Activated CD8-positive, alpha-beta T cell treated with anti-CD3 and anti-CD28 coated beads for 36 hours (primary cell): ENCODE measurements around the gene ANKLE1. TPM values are rescaled to one million over a fixed set of nuclear protein-coding genes. Genes with fewer than 3 reads are reported as not detected.

Experiments
- ATAC-seq: fragments of 200-7000 bp; cut with Tn5 transposase; one replicate; pipeline ENCODE4 v1.10.0; 2021; ENCODE audit warnings: mild to moderate bottlenecking, moderate library complexity
- CTCF ChIA-PET: fragments of 350-600 bp; sonication (Branson Sonifier 250); formaldehyde crosslinking; loops from one replicate; lab custom pipeline; 2021; ENCODE audit warnings: antibody characterized with exemption; lab: Charles Lee
- POLR2A ChIA-PET: fragments of 350-600 bp; sonication (Branson Sonifier 250); formaldehyde crosslinking; loops from one replicate; lab custom pipeline; 2021; ENCODE audit warnings: antibody characterized with exemption; lab: Charles Lee
- DNase-seq: peaks from one replicate; pipeline ENCODE4 v3.0.0-alpha.2; 2020
- H3K27ac Mint-ChIP-seq: one replicate; pipeline ENCODE4 v1.8.0; 2021; ENCODE audit warnings: mild to moderate bottlenecking, mixed read lengths
- H3K27me3 Mint-ChIP-seq: one replicate; pipeline ENCODE4 v1.8.0; 2021; ENCODE audit warnings: mixed read lengths
- H3K36me3 Mint-ChIP-seq: one replicate; pipeline ENCODE4 v1.8.0; 2021; ENCODE audit warnings: low read depth, mixed read lengths
- H3K4me1 Mint-ChIP-seq: one replicate; pipeline ENCODE4 v1.8.0; 2021; ENCODE audit warnings: low read depth, mixed read lengths
- H3K4me3 Mint-ChIP-seq: one replicate; pipeline ENCODE4 v1.8.0; 2021; ENCODE audit warnings: mild to moderate bottlenecking, moderate library complexity, mixed read lengths
- H3K9me3 Mint-ChIP-seq: one replicate; pipeline ENCODE4 v1.8.0; 2021; ENCODE audit warnings: mixed read lengths
- intact Hi-C: fragments of 100-400 bp; cut with micrococcal nuclease; formaldehyde crosslinking; loops from one replicate; pipeline ENCODE4 v1.10.0; 2022
- total RNA-seq, 2 experiments: library from RNA; stranded (reverse); gene quantifications; one replicate each; pipeline ENCODE4 v1.2.3, GENCODE V29; 2021
- TF ChIP-seq, protein P1 (sequence below): fragments of 200-600 bp; IDR thresholded peaks from one replicate; pipeline ENCODE4 v1.8.0; 2022; ENCODE audit warnings: antibody characterized with exemption, mild to moderate bottlenecking

ANKLE1 gene, protein sequence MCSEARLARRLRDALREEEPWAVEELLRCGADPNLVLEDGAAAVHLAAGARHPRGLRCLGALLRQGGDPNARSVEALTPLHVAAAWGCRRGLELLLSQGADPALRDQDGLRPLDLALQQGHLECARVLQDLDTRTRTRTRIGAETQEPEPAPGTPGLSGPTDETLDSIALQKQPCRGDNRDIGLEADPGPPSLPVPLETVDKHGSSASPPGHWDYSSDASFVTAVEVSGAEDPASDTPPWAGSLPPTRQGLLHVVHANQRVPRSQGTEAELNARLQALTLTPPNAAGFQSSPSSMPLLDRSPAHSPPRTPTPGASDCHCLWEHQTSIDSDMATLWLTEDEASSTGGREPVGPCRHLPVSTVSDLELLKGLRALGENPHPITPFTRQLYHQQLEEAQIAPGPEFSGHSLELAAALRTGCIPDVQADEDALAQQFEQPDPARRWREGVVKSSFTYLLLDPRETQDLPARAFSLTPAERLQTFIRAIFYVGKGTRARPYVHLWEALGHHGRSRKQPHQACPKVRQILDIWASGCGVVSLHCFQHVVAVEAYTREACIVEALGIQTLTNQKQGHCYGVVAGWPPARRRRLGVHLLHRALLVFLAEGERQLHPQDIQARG
- 10 to 100 TPM; 15.9 to 18.4 TPM for total RNA-seq

DNA sequence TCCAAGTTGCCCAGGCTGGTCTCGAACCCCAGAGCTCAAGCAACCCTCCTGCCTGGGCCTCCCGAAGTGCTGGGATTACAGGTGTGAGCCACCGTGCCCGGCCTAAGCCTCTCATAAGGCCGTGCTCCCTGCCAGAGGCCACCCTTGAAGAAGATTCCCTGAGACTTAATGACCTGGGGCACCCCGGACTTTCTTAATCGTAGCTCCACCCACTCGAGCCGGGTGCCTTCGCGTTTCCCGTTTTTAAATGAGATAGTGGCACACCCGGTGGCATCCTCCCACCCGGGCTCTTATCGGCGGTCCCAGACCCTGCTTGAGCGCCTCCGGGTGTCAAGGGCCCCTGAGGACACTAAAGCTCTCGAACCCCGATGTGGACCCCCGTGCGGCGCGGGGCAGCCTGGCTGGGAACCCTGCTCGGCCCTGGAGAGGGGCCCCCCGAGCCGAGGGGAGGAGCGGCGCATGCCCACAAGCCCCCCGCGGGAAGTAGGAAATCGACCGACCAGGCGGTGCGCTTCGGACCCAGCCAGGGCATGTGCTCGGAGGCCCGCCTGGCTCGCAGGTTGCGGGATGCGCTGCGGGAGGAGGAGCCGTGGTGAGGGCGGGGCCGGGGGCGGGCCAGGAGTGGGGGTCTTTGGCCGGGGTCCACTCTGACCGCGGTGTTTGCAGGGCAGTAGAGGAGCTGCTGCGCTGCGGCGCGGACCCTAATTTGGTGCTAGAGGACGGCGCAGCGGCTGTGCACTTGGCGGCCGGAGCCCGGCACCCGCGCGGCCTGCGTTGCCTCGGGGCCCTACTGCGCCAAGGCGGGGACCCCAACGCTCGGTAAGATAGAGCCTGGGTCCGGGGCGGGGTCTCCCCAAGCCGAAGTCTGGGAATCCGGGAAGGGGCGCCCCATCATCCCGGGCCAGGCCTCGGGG, at the start of gene ANKLE1:
Gene ANKLE1 (plus strand): TSS at position 511 of the 914 bp plus-strand sequence. CDS start 20 bp downstream, at position 531.
- peaks cover 6% of the 10 kb centered on the region for H3K4me1 Mint-ChIP-seq
- H3K9me3 Mint-ChIP-seq: no peaks in the 10 kb centered on the region
- H3K27ac Mint-ChIP-seq: peak within 1 kb of the TSS; percentile 81
- ChIA-PET CTCF (interaction anchor here (0.8 to 4.2 kb wide), 15 partner anchors 10 to 512 kb away, joined by 3 to 46 read pairs (median 6); partner anchors contain the start of genes ABHD8, BABAM1, MRPL34 and USE1), POLR2A (interaction anchor here (0.6 to 5.6 kb wide), 12 partner anchors 11 to 245 kb away, joined by 3 to 41 read pairs (median 4); partner anchors contain the start of genes BABAM1, DDA1, USE1 and USHBP1)
- peak; percentile 60 for ATAC-seq
- intact Hi-C loops: no loop called here
- no peaks in the 10 kb centered on the region for H3K27me3 Mint-ChIP-seq
- peak; percentile 69 for DNase-seq
- TF ChIP-seq, protein P1, sequence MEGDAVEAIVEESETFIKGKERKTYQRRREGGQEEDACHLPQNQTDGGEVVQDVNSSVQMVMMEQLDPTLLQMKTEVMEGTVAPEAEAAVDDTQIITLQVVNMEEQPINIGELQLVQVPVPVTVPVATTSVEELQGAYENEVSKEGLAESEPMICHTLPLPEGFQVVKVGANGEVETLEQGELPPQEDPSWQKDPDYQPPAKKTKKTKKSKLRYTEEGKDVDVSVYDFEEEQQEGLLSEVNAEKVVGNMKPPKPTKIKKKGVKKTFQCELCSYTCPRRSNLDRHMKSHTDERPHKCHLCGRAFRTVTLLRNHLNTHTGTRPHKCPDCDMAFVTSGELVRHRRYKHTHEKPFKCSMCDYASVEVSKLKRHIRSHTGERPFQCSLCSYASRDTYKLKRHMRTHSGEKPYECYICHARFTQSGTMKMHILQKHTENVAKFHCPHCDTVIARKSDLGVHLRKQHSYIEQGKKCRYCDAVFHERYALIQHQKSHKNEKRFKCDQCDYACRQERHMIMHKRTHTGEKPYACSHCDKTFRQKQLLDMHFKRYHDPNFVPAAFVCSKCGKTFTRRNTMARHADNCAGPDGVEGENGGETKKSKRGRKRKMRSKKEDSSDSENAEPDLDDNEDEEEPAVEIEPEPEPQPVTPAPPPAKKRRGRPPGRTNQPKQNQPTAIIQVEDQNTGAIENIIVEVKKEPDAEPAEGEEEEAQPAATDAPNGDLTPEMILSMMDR: no peak
- H3K36me3 Mint-ChIP-seq: peaks cover 28% of the 10 kb centered on the region
- peak within 1 kb of the TSS; percentile 86 for H3K4me3 Mint-ChIP-seq

DNA sequence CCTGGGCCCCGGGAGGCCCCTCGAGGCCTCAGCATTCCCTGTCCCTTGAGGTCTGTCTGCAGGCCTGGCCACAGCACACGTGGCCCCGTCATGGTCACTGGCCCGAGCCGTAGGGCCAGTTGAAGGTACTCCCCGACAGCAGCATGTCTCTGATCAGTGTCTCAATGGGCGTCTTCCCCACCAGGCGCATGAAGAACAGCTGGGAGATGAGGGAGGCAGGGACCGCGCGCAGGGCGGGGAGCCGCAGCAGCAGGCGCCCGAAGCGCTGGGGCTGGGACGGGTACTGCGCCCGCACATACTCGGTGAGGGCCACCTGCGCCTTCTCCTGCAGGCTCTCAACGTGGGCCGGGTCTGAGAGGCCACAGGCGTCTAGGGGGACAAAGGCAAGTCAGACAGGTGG, 49.4 kb upstream of the ANKLE1 start:
- Mint-ChIP-seq H3K27me3 (no peaks in the 10 kb centered on the region), H3K9me3 (no peaks in the 10 kb centered on the region)
- no peak for ATAC-seq

DNA sequence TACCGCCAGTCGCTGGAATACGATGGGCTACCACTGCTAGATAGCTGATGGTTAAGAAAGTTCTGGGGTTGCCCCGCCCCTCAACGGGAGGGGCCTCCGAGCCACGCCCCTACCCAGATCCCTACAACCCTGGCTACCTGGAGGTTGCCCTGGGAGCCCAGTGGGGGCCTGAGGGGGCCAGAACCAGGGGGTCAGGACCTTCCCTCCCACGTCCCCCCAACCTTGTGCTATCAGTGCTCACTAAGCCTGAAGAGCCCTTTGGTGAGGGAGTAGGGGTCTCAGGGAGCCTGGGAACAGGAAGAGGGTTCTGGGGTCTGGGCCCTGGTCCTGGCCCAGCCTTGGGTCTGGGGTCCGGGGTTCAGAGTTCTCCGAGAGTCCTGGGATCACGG, 46.8 kb upstream of the ANKLE1 start:
- H3K27ac Mint-ChIP-seq: peak overlapping the region; percentile 72

More for the DNA sequence above, 49.4 kb upstream of the ANKLE1 start:
- H3K4me1 Mint-ChIP-seq: peaks cover 5% of the 10 kb centered on the region
- TF ChIP-seq, protein P1: no peak
- ChIA-PET CTCF (interaction anchor here (1.2 kb wide), 1 partner anchor 9 kb away, joined by 3 read pairs; no protein-coding TSS in a partner anchor), POLR2A (interaction anchor here (0.9 kb wide), 1 partner anchor 10 kb away, joined by 3 read pairs; no protein-coding TSS in a partner anchor)
- H3K4me3 Mint-ChIP-seq: no peak overlapping the region
- intact Hi-C loops: no loop called here
- DNase-seq: no peak
- H3K36me3 Mint-ChIP-seq: peaks cover 11% of the 10 kb centered on the region
- no peak overlapping the region for H3K27ac Mint-ChIP-seq

More for the DNA sequence above, 46.8 kb upstream of the ANKLE1 start:
- intact Hi-C loops: no loop called here
- TF ChIP-seq, protein P1: no peak
- Mint-ChIP-seq H3K4me1 (peaks cover 5% of the 10 kb centered on the region), H3K4me3 (peak overlapping the region; percentile 81), H3K36me3 (peaks cover 10% of the 10 kb centered on the region), H3K9me3 (no peaks in the 10 kb centered on the region), H3K27me3 (no peaks in the 10 kb centered on the region)
- ATAC-seq (peak; percentile 81), DNase-seq (peak; percentile 83)
- ChIA-PET CTCF (interaction anchor here (1.0 to 2.7 kb wide), 17 partner anchors 9 to 616 kb away, joined by 3 to 18 read pairs (median 5); partner anchors contain the start of genes BABAM1, OCEL1, USE1 and USHBP1), POLR2A (interaction anchor here (0.6 to 3.1 kb wide), 5 partner anchors 8 to 693 kb away, joined by 3 to 17 read pairs (median 5); partner anchors contain the start of genes OCEL1 and USE1)
